Activated CD4-positive, alpha-beta T cell treated with anti-CD3 and anti-CD28 coated beads, Interleukin-2, Interleukin-6, amounts not matched to agents 100 ng/mL and 50 ng/mL, durations not matched to agents 16 hours and 8 hours (primary cell): ENCODE results near the gene PLXNB2.
"Not testable (repeated sequence)": the region's sequence is repeated elsewhere in the genome, so short reads cannot be mapped to it uniquely, and the experiment has no call there.

Experiments used
- DNase-seq: peaks from one replicate; pipeline ENCODE4 v3.0.0-alpha.2; 2020

The PLXNB2 gene

DNA sequence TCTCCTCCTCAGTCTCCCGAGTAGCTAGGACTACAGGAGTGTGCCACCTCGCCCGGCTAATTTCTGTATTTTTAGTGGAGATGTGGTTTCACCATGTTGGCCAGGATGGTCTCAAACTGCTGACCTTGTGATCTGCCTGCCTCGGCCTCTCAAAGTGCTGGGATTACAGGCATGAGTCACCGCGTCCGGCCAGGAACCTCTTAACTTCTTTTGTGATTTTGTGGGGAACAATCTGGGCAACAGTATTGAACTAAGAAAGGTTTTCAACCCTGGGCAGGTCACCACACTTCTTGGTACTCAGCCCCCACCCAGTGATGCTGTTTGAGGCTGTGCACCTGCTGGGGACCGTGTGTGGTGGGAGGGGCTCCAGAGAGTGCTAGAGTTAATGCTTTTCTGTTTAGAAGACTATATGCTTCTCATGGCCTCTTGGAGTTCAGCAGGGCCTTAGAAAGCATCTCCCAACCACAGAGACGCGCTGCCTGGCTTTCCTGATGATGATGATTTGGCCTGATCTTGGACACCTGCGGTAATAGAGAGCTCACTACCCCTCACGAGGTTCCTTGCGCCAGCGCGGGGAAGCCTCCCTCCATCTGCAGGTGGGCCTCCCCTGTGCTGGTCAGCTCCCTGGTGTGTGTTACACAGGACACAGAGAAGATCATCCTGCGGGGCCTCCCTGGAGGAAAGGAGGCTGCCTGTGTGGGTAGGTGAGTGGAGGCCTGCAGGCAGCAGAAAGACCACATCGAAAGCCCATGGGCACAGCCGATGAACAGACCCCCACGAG is 18.2 kb upstream of the PLXNB2 start:
- no peak for DNase-seq

DNA sequence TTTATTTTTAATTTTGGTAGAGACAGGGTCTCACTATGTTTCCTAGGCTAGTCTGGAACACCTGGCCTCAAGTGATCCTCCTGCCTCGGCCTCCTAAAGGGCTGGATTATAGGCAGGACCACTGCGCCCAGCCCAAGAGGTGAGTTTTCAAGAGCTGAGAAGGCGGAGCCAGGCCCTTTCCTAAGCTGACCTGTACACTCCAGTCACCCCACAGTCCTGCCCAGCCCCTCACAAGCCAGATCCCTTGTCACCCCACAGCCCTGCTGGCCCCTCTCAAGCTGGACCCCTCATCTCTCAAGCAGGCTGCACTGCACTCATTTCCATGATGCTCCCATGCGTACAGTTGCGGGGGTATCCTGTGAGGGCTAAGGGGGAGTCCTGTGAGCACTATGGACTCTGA is 16.5 kb upstream of the PLXNB2 start:
- DNase-seq = no peak

DNA sequence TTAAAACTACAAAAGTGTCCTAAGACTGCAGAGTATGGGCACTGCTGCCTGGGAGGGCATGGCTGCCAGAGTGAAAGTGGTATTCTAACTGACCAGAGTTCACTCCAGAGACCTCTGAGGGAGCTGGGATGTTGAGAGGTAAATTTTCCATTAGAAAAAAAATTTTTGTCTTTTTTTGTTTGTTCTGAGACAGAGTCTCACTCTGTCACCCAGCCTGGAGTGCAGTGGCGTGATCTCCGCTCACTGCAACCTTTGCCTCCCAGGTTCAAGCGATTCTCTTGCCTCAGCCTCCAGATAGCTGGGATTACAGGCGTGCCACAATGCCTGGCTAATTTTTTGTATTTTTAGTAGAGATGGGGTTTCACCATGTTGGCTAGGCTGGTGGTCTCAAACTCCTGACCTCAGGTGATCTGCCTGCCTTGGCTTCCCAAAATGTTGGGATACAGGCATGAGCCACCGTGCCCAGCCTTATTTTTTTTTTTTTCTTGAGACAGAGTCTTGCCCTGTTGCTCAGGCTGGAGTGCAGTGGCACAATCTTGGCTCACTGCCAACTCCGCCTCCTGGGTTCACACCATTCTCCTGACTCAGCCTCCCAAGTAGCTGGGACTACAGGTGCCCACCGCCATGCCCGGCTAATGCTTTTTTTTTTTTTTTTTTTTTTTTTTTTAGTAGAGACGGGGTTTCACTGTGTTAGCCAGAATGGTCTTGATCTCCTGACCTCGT is 15.1 kb upstream of the PLXNB2 start:
- DNase-seq = not testable (repeated sequence)

DNA sequence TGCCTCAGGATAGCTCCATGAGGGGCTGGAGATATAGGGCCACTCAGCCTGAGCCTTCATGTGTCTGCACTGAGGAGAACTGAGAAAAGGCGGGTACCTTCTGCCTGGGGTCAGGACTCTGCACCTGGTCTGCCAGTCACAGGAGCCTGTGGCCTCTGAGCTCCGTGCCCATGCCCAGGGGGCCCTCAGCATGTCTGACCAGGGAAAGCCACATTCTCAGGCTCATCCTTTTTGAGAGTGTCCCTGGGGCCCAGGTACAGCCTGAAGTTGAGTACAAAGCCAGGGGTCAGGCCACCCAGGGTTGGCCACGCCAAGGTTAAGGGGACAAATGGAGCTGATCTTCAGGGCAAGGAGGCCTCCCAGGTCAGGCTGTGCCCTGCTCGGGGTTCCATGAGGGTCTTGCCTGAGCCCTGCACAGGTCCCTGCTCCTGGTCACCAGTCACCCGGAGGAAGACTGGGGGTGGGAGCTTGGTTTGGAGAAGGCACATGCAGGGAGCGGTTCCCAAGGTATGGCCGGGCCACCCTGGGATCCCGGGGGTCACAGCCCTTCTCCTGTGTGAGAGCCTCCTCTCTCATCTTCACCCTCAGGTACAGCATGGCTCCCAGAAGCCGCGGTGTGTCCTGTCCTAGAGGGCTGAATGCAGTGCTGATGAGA is 13.4 kb upstream of the PLXNB2 start:
- no peak for DNase-seq

DNA sequence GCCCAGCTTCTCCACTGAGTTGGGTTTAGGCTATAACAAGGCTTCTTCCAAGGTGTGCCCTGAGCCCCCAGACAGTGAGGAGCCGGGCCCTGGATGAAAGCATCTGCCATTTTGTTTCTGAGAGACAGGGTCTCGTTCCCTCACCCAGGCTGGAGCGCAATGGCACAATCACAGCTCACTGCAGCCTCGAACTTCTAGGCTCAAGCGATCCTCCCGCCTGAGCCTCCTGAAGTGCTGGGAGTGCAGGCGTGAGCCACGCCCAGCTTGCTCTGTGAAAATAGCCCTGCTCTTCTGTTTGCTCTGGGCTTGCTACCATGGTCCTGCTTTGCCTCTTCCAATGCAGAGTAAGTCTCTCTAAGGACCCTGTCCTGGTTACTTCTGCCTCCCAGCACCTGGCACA is 12.7 kb upstream of the PLXNB2 start:
- no peak for DNase-seq

DNA sequence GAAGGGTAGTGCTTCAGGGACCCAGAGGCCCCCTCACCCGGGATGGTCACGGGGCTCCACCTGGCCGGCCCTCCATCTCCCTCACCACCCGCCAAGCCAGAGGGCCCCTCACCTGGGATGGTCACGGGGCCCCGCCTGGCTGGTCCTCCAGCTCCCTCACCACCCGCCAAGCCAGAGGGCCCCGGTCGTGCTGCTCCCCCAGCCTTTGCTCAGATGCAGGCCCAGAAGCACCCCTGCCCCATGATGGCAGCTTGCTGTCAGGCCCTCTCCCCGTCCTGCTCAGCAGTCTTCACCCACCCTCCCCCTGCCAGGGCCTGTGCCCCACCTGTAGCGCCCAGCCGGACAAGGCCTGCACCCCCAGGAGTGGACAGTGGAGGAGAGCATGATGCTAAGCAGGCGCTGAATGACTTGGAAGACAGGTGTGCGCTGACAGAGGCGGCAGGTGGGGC is 12.1 kb upstream of the PLXNB2 start:
- no peak for DNase-seq

DNA sequence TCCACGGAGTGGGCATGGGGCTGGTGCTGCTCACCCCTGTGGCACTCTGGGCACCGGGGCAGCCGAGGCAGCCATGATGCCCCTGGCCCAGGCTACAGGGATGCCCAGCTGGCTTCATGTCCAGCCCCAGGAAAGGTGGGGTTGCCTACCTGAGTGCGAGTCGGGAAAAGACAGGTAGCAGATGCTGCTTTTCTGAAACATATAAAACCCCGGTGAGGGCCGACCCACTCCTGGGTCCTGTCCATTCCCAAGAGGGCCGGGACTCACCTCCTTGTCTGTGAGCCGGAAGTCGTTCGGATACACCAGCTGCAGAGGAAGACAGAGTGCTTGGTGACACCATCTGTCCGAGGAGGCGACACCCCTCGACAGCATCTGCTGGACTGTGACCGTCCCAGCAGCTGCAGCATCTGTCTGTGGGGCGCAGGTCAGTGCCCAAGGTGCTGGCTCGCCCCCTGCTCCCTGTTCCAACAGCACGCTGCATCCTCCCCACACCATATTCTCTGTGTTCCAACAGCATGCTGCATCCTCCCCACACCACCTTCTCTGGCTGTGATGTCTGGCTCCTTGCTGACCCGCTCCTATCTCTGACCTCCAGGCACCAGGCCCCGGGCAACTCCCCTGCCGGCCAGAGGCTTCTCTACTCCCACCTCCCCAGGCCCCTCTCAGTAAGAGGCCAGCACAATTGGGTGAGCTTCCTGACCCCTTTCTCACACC is 11.4 kb upstream of the PLXNB2 start:
- no peak for DNase-seq

DNA sequence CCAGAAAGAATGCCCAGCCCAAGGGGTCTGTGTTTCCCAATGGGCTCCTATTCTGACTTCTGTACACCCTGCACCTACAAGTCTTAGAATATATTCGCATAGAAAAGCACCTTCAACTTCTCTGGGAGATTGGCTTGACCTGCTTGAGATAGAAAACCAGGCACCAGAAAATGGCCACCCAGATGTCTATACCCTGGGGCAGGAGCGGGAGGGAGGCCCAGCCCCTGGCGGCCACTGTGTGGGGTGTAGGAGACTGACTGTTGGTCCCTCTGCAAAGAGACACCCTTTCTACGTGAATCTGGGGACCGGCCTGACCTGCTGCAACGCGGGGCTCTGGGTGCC is 10.9 kb upstream of the PLXNB2 start:
- no peak for DNase-seq

DNA sequence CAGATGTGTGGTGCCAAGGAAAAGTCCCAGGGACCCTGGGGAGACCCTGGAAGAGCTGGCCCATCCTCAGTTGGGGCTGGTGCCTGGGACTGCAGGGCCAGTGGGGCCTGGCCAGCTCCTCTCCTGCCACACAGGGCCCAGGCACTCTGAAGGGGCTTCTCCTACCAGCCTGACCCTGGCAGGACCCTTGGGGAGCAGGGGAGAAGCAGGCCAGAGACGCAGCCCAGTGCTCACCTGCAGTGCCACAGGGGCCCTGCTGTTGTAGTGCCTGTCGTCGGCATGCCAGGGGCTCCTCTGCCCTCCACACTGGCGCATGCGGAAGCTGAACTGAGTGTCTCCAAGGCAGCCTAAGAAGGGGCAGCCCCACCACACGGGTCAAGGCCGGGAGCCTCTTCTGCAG is 10.2 kb upstream of the PLXNB2 start:
- DNase-seq = no peak

DNA sequence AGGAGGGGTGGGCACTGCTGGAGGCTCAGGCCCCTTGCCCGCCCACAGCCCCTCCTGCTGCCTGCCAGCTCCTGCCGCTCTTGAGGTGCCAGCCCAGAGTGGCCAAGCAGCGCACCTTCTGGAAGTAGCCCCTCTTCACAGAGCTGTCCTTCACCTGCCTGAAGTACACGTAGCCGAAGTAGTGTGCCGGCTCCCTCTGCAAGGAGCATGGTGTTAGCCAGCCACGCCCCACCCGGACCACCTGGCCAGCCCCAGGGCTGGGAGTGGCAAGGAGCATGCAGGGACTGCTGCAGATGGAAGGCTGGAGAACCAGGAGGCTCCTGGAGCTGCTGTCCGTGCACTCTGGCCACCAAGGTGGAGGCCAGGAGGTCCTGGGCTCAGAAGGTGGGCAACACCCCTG is 9.7 kb upstream of the PLXNB2 start:
- DNase-seq = no peak

DNA sequence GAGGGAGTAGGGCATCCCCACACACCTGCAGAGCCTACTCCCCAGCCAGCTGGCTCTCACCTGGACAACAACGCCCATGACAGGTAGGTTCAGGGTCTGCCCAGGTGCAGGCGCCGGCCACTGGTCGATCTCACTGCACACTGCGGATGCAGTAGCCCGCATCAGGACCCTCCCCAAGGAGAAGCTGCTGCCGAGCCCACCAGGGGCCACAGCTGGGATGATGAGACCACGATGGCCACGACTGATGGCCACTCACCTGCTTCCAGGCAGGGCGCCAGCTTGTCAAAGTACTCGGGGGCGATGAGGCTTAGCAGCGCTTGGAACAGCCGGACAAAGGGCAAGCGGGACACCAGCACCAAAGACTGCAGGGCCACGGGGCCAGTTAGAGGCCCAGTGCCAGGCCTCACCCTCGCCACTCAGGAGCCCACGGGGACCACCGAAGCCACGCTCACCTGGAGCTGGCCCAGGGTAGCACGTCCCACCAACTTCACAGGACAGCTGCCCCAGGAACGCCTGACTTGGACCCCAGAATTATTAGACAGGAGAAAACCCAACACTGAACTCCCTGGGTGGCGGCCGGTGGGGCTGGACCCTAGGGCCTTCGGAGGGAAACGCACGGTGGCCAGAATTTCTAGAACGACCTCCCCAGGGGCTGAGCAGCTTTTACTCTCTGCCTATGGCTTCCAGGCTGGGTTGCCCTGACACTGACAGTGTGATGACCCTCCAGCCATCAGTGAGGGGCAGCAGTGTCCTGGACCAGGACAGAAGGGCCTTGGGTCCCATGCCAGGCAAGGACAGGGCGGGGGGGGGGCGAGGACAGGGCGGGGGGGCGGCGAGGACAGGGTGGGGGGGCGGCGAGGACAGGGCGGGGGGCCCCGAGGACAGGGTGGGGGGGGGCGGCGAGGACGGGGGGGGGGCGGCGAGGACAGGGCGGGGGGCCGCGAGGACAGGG is 8.9 kb upstream of the PLXNB2 start:
- DNase-seq = no peak

DNA sequence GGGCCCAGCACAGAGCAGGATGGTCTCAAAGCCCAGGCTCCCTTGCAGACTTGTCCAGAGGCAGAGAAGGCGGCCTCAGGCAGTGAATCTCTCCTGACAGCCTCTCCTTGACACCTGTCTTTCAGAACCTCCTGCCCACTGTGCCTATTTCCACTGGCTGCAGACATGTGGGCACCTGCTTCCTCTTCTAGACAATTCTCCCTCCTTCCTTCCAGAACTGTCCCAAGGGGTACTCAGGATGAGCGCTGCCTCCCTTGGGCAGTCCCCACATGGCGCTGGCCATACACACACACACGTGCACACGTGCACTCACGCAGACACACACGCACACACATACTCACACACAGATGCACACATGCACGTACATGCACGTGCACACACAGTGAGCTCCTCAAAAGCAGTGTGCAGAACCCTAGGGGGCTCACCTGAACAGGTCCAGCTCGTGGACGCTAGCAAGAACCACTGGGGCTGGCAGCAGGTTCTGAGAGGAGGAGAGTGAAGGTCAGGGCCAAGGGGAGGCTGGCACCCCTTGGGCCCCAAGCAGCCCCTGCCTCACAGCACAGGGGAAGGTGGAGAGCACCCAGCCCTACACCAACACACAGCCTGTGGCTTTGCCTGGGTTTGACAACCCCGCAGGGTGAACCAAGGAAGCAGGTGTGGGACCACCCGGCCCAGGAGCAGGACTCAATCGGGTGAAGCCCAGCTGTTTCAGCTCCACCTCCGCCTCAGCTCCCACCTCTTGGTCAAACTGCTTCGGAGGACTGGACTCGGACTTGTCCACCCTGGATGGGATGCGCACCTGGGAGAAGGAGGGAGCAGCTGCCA is 8.1 kb upstream of the PLXNB2 start:
- DNase-seq = no peak

DNA sequence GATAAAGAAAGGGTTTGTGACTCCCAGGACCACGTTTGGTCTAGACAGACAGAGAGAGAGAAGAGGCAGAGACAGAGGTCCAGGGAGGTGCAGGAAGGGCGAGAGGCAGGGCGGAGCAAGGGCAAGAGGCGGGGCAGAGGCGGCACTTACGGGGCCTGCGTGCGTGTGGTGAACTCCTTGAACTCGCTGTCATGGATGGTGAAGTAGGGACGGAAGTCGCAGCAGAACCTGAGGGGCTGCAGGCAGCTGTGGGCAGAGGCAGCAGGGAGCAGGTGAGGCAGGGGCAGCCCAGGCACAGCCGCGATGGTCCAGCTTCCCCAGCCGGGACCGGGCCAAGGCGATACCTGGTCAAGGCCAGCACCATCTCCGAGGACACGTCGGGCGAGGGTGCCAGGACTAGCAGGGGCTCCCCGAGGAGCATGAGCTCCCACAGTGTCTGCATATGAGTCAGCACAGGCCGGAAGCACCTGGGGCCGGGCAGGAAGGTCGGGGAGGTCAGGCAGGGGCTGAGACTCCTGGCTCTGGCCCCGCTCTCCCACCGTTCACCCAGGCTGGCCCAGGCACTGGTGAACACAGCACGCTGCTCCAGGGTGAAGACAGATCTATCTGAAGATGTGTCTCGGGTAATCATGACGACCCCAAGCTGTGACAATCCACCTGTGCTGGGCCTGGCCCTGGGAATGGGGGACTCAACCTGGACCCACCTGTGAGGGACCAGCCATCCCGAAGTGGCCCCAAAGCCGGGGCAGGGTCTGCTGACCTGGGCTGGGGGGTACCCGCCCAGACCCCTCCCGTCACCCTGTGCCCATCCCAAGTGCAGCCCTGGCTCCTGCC is 7.2 kb upstream of the PLXNB2 start:
- DNase-seq = peak; percentile 82

DNA sequence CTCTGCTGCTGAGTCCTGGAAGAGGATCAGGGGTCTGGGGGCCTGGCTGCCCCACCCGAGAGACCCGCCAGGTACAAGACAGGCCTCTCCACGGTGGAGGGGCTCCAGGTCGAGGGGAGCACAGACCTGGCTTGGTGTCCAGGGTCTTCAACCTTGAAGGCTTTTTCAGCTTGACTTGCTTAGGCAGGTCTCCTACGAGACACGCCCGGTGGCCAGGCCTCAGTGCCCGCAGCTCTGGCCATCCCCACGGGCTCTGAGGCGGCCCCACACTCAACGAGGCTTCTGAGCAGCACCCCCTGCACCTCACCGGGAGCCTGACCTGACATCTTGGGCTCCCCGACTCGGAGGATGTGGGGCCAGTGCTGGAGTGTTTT is 6.6 kb upstream of the PLXNB2 start:
- no peak for DNase-seq

DNA sequence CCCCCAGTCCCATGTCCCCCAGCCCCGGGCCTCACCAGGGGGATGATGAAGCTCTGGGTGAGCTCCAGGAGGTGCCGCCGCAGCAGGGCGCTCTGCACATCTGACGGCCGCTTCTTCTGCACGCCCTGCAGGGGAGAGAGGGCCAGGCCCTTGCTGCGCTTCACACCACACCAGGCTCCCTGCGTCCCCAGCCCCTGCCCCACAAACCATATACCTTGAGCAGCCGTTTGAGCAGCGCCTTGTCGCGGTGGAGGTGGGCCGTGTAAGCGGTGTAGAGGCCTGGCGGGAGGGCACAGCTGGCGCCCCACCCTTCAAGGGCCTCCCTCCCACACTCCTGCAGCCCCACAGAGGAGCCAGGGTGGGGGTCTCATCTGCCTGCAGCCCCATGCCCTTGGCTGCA is 6.2 kb upstream of the PLXNB2 start:
- DNase-seq = no peak

DNA sequence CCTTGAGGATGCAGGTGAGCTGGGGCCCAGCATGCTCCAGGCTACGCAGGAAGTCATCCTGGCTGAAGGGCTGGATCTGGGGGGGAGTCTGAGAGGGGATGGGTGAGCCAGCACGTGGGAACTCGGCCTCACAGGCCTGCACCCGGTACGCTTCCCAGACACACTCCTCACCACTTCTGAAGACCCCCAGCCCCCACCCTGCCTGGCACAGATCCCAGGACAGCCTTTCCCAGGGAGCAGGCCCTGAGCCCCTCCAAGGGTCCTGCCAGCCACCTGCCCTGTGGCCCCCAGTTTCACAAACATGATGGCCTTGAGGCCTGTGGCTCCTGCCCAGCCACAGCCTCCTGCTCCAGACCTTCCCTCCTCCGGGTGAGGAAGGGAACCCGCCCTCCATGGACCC is 5.6 kb upstream of the PLXNB2 start:
- no peak for DNase-seq

DNA sequence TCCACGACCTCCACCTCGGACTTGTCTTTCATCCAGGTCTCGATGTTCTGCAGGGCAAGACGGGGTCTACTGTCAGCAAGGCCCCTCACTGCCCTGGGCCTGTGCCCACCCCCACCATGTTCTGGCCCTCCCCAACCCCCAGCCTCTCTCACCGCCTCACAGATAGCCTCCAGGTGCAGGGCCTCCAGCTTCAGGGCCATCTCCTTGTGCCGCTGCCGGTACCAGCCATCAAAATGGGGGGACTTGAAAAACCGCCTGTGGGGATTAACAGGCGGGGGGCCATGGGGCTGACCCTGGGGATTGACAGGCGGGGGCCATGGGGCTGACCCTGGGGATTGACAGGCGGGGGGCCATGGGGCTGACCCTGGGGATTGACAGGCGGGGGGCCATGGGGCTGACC is 4.9 kb upstream of the PLXNB2 start:
- DNase-seq = no peak

DNA sequence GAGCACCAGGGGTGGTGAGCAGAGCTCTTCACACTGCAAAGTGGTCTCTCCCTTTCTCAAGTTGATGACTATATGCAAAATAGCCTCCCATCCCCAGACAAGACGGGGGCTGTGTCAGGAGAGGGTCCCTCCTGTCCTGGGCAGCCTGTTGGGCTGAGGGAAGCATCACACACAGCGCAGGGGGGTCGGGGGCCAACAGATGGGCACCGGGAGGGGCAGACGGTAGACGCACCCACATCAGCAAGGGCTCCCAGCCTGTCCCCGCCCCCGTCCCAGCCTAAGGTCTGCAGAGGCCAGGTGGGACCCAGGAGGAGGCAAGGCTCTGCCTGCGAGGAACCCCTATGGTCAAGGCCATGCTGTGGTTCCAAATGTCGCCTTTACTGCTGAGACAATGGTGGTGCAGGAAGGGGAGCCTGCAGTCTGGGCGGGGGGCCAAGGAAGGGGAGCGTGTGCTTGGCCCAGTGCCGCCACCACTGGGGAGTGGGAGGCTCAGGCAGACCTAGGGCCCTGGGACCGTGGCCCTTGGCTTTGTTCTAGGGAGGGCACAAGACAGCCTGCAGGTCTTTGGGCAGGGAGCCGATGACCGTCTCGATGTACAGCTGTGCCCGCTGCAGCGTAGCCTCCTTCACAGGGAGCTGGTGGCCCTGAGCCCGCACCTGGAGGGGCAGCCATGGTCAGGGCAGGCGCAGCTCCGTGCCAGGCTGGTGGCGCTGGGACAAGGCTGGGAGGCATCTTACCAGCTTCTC is 4.3 kb upstream of the PLXNB2 start:
- no peak for DNase-seq

DNA sequence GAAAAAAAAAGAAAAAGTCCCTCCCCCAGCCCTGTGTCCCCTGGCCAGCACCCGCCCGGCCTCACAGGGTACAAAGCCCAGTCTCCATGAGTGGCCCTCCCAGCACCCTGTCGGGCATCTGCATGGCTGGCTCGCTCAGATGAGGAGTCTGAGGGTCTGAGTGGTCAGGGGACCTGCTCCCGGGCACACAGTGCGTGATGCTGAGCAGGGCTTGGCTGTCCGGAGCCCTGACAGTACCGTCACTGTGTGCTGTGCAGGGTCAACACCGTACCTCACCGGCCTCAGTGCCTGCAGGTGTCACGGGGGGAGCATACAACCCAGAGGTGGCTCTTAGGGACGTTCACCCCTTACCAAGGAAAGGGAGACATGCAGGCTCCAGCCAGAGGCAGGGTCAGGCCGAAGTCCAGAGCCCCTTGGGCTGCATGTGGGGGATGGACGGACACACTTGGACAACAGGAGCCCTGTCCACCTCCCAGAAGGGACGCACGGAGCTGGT is 3.6 kb upstream of the PLXNB2 start:
- DNase-seq = no peak
